Mesodermal cell (in vitro differentiated cells): ENCODE measurements around the gene SLC10A7. TPM values are rescaled to one million over a fixed set of nuclear protein-coding genes. Genes with fewer than 3 reads are reported as not detected.

Experiments
- H3K27ac ChIP-seq: 2 replicates; pipeline ENCODE4 v1.7.0; 2013; ENCODE audit warnings: mild to moderate bottlenecking, low read depth, low read length, moderate library complexity; ENCODE audit not compliant: severe bottlenecking
- H3K36me3 ChIP-seq: 2 replicates; pipeline ENCODE4 v1.7.1; 2013; ENCODE audit warnings: mild to moderate bottlenecking, low read length, moderate library complexity; ENCODE audit not compliant: control insufficient read depth, insufficient read depth
- H3K4me1 ChIP-seq: one replicate; pipeline ENCODE4 v1.7.1; 2013; ENCODE audit warnings: mild to moderate bottlenecking, low read length; ENCODE audit not compliant: insufficient read depth, control insufficient read depth, poor library complexity, severe bottlenecking
- H3K4me3 ChIP-seq: 2 replicates; pipeline ENCODE4 v1.7.0; 2013; ENCODE audit warnings: low read length, control low read depth, mild to moderate bottlenecking; ENCODE audit not compliant: insufficient read depth, poor library complexity, severe bottlenecking; ENCODE audit errors: extremely low read depth
- H3K9me3 ChIP-seq: 2 replicates; pipeline ENCODE4 v1.7.1; 2013; ENCODE audit warnings: mild to moderate bottlenecking, low read length, moderate library complexity; ENCODE audit not compliant: control insufficient read depth
- WGBS, 2 experiments: methylation state at CpG; one replicate each; pipeline ENCODE4 v1.1.5; 2013; ENCODE audit warnings: missing lambda C conversion rate in 2 of 2; ENCODE audit not compliant: insufficient coverage in 2 of 2; 5-methylcytosine and 5-hydroxymethylcytosine counted together
- polyA plus RNA-seq, 2 experiments: library from polyadenylated mRNA; stranded (reverse); fragments of 50-300 nt; gene quantifications; one replicate each; pipeline ENCODE4 v1.2.3, GENCODE V29; 2013

SLC10A7 gene
- 6.6 TPM for polyA plus RNA-seq (2013, experiment 1 of 2)
- polyA plus RNA-seq (2013, experiment 2 of 2) = 8.4 TPM

- Histone ChIP-seq H3K4me1 (no peaks in the 10 kb centered on the region), H3K36me3 (no peaks in the 10 kb centered on the region), H3K27ac (peak within 1 kb of the TSS; percentile 92), H3K4me3 (peak within 1 kb of the TSS; percentile 82), H3K9me3 (no peaks in the 10 kb centered on the region)
- WGBS, 2 experiments = 0% methylated on average over 14 to 20 of the region's 30 CpGs
Measured at GRCh38 chr4:146521541-146522097, at the start of gene SLC10A7. Gene SLC10A7 (minus strand): TSS chr4:146521940. CDS start chr4:146521717, 223 bp downstream.

GRCh38 chr4:146567396-146567795, 45.7 kb upstream of the SLC10A7 start:
- WGBS, 2 experiments = 73% methylated on average over 2 of the region's 2 CpGs; no CpG with 5 or more reads in 1 of the 2 experiments
- no peak overlapping the region for H3K27ac ChIP-seq

GRCh38 chr4:146564492-146564891, 42.8 kb upstream of the SLC10A7 start:
- Histone ChIP-seq H3K27ac (no peak overlapping the region), H3K36me3 (no peaks in the 10 kb centered on the region), H3K4me1 (peaks cover 3% of the 10 kb centered on the region), H3K4me3 (no peak overlapping the region), H3K9me3 (no peaks in the 10 kb centered on the region)
- WGBS, 2 experiments = no CpG with 5 or more reads among the region's 3 CpGs

More at GRCh38 chr4:146567396-146567795, 45.7 kb upstream of the SLC10A7 start:
- Histone ChIP-seq H3K9me3 (no peaks in the 10 kb centered on the region), H3K4me1 (peaks cover 3% of the 10 kb centered on the region), H3K36me3 (no peaks in the 10 kb centered on the region), H3K4me3 (no peak overlapping the region)

- H3K27ac ChIP-seq = no peak overlapping the region
- no peaks in the 10 kb centered on the region for H3K4me1 ChIP-seq
- no CpG with 5 or more reads among the region's 3 CpGs for WGBS, 2 experiments
- no peaks in the 10 kb centered on the region for H3K9me3 ChIP-seq
- no peaks in the 10 kb centered on the region for H3K36me3 ChIP-seq
- no peak overlapping the region for H3K4me3 ChIP-seq
Measured at GRCh38 chr4:146550161-146550560, 28.4 kb upstream of the SLC10A7 start.

GRCh38 chr4:146548443-146548842, 26.7 kb upstream of the SLC10A7 start:
- no peak overlapping the region for H3K4me3 ChIP-seq
- H3K9me3 ChIP-seq = no peaks in the 10 kb centered on the region
- no peaks in the 10 kb centered on the region for H3K36me3 ChIP-seq
- 67% methylated on average over 1 of the region's 1 CpG; no CpG with 5 or more reads in 1 of the 2 experiments for WGBS, 2 experiments
- no peaks in the 10 kb centered on the region for H3K4me1 ChIP-seq
- no peak overlapping the region for H3K27ac ChIP-seq

GRCh38 chr4:146545102-146545501, 23.4 kb upstream of the SLC10A7 start:
- no peak overlapping the region for H3K27ac ChIP-seq
- 83% methylated on average over 1 of the region's 2 CpGs; no CpG with 5 or more reads in 1 of the 2 experiments for WGBS, 2 experiments
- H3K36me3 ChIP-seq = no peaks in the 10 kb centered on the region
- no peaks in the 10 kb centered on the region for H3K9me3 ChIP-seq
- no peak overlapping the region for H3K4me3 ChIP-seq
- H3K4me1 ChIP-seq = no peaks in the 10 kb centered on the region

- Histone ChIP-seq H3K27ac (no peak overlapping the region), H3K4me1 (no peaks in the 10 kb centered on the region), H3K9me3 (peaks cover 6% of the 10 kb centered on the region), H3K4me3 (no peak overlapping the region), H3K36me3 (no peaks in the 10 kb centered on the region)
Measured at GRCh38 chr4:146534178-146534577, 12.4 kb upstream of the SLC10A7 start.

- Histone ChIP-seq H3K9me3 (no peaks in the 10 kb centered on the region), H3K36me3 (no peaks in the 10 kb centered on the region), H3K4me1 (peaks cover 5% of the 10 kb centered on the region), H3K27ac (no peak overlapping the region), H3K4me3 (no peak overlapping the region)
- WGBS, 2 experiments = 73% methylated on average over 2 of the region's 2 CpGs; no CpG with 5 or more reads in 1 of the 2 experiments
Measured at GRCh38 chr4:146525754-146526153, 4.0 kb upstream of the SLC10A7 start.

GRCh38 chr4:146524663-146525062, 2.9 kb upstream of the SLC10A7 start:
- Histone ChIP-seq H3K9me3 (no peaks in the 10 kb centered on the region), H3K4me3 (no peak overlapping the region), H3K27ac (no peak overlapping the region), H3K4me1 (peaks cover 5% of the 10 kb centered on the region), H3K36me3 (no peaks in the 10 kb centered on the region)
- WGBS, 2 experiments = 80% methylated on average over 1 of the region's 3 CpGs

- no peak overlapping the region for H3K27ac ChIP-seq
Measured at GRCh38 chr4:146522869-146523205, 1.1 kb upstream of the SLC10A7 start.

GRCh38 chr4:146522098-146522868, 543 bp upstream of the SLC10A7 start:
- Histone ChIP-seq H3K4me3 (peak overlapping the region; percentile 82), H3K36me3 (no peaks in the 10 kb centered on the region), H3K4me1 (no peaks in the 10 kb centered on the region), H3K27ac (peak overlapping the region; percentile 92), H3K9me3 (no peaks in the 10 kb centered on the region)
- WGBS, 2 experiments = 0% methylated on average over 43 to 55 of the region's 62 CpGs

More at GRCh38 chr4:146522869-146523205, 1.1 kb upstream of the SLC10A7 start:
- peak overlapping the region; percentile 82 for H3K4me3 ChIP-seq
- H3K4me1 ChIP-seq = no peaks in the 10 kb centered on the region
- no peaks in the 10 kb centered on the region for H3K36me3 ChIP-seq
- 12 to 82% methylated on average over 1 to 6 of the region's 7 CpGs for WGBS, 2 experiments
- no peaks in the 10 kb centered on the region for H3K9me3 ChIP-seq
